HTERT RPE-1 (cell line): ENCODE results near the gene RPP25L.

Source experiments
- in situ Hi-C: fragments of 300-500 bp; cut with MboI; formaldehyde crosslinking; loops from 4 replicates; pipeline ENCODE4 v1.14.3; 2020; ENCODE audit warnings: low sequenced_read_pairs

RPP25L gene

GRCh38 chr9:34588671-34589635 is 22.9 kb downstream of the RPP25L start:
- in situ Hi-C loops = no loop called here

- in situ Hi-C loops = no loop called here
These were observed 24.6 kb downstream of the RPP25L start for GRCh38 chr9:34587271-34587670.

- in situ Hi-C loops = no loop called here
These were observed 25.8 kb downstream of the RPP25L start for GRCh38 chr9:34585946-34586669.

- in situ Hi-C loops = no loop called here
These were observed 26.9 kb downstream of the RPP25L start for GRCh38 chr9:34584970-34585369.

- in situ Hi-C loops = no loop called here
These were observed 29.1 kb downstream of the RPP25L start for GRCh38 chr9:34582787-34583186.

GRCh38 chr9:34581318-34581717 is 30.6 kb downstream of the RPP25L start:
- in situ Hi-C loops = no loop called here

- in situ Hi-C loops = no loop called here
These were observed 31.5 kb downstream of the RPP25L start for GRCh38 chr9:34580358-34580757.

- in situ Hi-C loops = no loop called here
These were observed 32.1 kb downstream of the RPP25L start for GRCh38 chr9:34579808-34580163.

- in situ Hi-C loops = no loop called here
These were observed 32.6 kb downstream of the RPP25L start for GRCh38 chr9:34579104-34579807.

GRCh38 chr9:34578241-34579103 is 33.4 kb downstream of the RPP25L start:
- in situ Hi-C loops = no loop called here

- in situ Hi-C loops = no loop called here
These were observed 34.3 kb downstream of the RPP25L start for GRCh38 chr9:34577400-34578240.

- in situ Hi-C loops = no loop called here
These were observed 35.1 kb downstream of the RPP25L start for GRCh38 chr9:34576597-34577399.

GRCh38 chr9:34575862-34576596 is 35.9 kb downstream of the RPP25L start:
- in situ Hi-C loops = no loop called here

GRCh38 chr9:34575241-34575640 is 36.7 kb downstream of the RPP25L start:
- in situ Hi-C loops = no loop called here

- in situ Hi-C loops = no loop called here
These were observed 37.3 kb downstream of the RPP25L start for GRCh38 chr9:34574571-34574970.

GRCh38 chr9:34573599-34574325 is 38.1 kb downstream of the RPP25L start:
- in situ Hi-C loops = no loop called here

- in situ Hi-C loops = no loop called here
These were observed 39.3 kb downstream of the RPP25L start for GRCh38 chr9:34572628-34573027.
